GM18870 (cell line): ENCODE results near the gene HBD.
"Not testable (repeated sequence)": the region's sequence is repeated elsewhere in the genome, so short reads cannot be mapped to it uniquely, and the experiment has no call there.

Source experiments
- ATAC-seq: cut with Tn5 transposase; IDR thresholded peaks from one replicate; pipeline ENCODE4 v1.9.1; 2021; ENCODE audit warnings: moderate library complexity; ENCODE audit not compliant: unreplicated experiment

HBD gene

GRCh38 chr11:5234381-5234834, at the start of gene HBD:
TSS of gene HBD (minus strand) at chr11:5234483. CDS start at chr11:5234433, 50 bp downstream.
- peak; percentile 87 for ATAC-seq

GRCh38 chr11:5283882-5284281, 49.6 kb upstream of the HBD start:
- ATAC-seq = no peak

DNA sequence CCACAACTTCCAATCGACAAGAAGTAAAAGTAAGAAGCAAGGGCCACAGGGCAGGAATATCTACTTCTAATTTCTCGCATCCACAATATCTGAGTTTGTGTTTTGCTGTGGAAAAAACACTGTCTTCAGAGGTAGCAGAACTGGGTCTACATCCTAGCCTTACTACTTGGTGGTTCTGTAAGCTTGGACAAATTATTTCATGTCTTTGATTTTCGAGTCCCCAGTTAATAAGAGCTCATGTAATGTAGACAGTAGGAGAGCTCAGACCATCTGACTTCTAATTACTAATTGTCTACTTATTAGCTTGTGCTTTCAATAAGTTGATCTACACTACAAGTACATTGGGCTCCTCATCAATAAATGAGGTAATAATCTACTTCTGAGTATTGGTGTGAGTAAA, 48.8 kb upstream of the HBD start:
- no peak for ATAC-seq

DNA sequence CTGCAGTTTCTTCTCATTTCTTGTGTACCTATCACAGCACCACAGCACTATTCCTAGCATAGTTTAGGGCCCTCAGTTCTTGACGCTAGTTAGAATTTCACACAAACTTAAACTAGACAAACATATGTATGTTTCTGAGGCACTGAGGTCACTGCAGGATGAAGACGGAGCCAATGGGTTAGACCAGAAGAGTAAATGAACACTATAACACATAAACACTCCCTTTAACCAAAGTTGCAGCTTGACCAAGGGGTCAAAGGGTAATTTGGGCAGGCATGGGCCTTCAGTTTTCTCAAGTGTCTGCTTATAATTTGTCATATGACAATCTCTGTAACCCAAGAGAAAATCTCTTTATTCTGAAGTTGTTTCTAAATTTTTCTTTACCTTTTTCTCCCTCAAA, 48.3 kb upstream of the HBD start:
- ATAC-seq = no peak

GRCh38 chr11:5281596-5281995, 47.3 kb upstream of the HBD start:
- no peak for ATAC-seq

DNA sequence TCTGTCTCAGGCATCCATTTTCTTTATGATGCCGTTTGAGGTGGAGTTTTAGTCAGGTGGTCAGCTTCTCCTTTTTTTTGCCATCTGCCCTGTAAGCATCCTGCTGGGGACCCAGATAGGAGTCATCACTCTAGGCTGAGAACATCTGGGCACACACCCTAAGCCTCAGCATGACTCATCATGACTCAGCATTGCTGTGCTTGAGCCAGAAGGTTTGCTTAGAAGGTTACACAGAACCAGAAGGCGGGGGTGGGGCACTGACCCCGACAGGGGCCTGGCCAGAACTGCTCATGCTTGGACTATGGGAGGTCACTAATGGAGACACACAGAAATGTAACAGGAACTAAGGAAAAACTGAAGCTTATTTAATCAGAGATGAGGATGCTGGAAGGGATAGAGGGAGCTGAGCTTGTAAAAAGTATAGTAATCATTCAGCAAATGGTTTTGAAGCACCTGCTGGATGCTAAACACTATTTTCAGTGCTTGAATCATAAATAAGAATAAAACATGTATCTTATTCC, 46.4 kb upstream of the HBD start:
- ATAC-seq = peak; percentile 91

DNA sequence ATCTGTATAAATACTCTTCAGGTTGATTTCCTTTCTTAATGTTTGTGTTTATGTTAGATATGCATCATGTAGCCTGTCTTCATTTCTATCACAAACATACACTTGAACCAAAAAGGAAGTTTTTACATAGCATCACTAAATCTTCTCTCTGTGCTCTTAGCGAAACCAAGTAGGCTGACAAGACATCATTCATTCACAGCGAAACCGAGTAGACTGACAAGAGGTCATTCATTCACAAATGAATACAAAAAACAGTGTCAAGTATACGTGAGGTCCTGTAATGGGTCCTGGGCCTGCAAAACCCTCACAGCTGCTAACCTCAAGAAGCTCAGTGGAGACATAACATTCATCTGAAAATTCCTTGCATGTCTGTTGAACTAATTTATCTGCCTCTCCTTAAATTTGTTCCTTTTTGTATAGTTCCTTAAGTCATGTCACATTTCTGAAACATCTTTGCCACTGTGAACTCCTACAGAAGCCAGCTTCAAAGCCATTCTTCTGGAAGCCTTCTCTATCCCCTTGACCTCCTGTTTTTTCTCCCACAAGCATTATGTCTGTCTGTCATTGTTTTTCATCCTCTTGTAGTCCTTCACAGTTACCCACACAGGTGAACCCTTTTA, 45.3 kb upstream of the HBD start:
- no peak for ATAC-seq

DNA sequence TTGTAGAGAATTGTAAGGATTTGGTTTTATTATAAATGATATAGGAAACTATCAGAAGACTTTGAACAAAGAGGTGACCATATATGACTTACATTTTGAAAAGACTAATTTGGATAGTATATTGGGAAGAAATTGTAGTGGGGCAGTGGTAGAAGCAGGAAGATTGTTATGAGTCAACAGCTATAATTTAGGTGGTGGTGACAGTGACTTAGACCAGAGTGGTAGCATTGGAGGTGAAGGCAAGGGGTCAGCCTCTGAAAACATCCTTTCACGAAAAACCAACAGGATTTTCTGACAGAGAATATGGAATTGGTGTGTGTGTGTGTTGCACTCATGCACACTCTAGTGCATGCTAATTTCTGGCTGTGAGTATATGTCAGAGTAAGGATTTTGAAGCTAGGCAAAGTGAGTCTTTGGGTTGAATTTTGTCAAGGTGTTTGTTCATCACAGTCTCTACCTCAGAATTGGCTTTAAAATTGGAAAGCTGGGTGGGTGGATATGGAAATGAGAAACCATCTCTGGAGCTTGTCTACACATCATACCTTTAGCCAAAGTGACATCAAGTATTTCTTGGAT, 43.6 kb upstream of the HBD start:
- peak; percentile 68 for ATAC-seq

GRCh38 chr11:5276697-5277096, 42.4 kb upstream of the HBD start:
- ATAC-seq = no peak

- no peak for ATAC-seq
Measured at GRCh38 chr11:5275369-5276110, 41.3 kb upstream of the HBD start.

DNA sequence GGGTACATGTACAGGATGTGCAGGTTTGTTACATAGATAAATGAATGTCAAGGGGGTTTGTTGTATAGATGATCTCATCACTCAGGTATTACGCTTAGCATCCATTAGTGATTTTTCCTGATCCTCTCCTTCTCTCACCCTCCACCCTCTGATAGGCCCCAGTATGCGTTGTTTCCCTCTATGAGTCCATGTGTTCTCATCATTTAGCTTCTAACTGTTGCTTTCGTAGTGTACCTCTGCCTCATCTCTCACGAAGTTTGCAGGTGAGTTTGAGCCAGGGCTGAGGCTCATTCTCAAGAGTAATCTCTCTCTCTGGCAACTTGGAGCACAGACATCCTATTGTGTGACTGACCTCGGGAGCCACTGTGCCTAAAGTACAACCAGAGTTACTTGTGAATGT, 40.1 kb upstream of the HBD start:
- no peak for ATAC-seq

DNA sequence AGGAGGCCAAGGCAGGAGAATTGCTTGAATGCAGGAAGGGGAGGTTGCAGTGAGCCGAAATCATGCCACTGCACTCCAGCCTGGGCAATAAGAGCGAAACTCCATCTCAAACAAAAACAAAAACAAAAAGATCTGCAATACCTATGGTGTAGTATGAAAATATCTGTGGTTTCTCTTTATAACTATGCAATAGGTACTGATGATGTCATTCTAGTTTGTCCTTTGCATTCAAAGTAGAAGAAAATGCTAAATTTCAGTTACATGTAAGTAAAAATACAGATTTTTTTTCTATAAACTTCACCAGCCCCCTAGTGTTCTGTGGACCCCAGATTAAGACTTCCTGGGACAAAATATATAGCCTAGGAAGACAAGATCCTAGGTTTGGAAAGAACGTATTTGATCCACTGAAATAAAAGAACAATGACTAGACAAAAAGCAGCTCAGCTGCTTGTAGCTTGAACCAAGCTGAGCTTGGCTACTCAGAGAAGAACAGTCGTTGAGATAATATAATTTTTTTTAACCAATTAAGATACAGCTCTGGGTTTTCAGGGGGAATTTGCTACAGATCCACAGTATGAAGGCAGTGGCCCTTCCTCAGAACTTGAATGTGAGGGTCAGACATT, 38.2 kb upstream of the HBD start:
- ATAC-seq = no peak

- ATAC-seq = no peak
Measured at GRCh38 chr11:5269715-5270147, 35.4 kb upstream of the HBD start, which contains the start of gene HBE1. TSS of gene HBE1 (minus strand) at chr11:5269945. CDS start at chr11:5269890, 55 bp downstream.

DNA sequence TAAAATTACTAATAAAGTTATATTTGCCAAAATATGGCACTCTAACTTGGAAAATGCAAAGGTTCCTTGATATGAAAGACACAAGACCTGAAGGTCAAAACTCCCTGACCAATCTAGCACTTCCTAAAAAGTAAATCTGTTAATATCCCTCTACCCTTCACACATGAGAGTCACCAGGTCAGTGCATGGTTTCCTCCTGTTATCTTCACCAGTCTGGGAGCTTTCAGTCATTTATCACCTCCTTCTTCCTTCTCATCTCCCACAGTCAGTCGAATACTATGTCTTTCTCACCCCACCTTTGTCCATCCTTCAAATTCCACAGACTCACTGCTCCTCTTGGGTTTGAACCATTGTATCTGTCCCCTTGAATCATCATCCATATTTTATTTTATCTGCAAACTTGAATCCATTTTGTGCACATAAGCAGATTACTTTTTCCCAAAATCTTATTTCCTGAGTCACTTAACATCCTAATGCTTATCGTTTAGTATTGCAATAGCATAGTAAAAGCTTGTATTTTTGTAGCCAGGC, 32.8 kb upstream of the HBD start:
- ATAC-seq = no peak

DNA sequence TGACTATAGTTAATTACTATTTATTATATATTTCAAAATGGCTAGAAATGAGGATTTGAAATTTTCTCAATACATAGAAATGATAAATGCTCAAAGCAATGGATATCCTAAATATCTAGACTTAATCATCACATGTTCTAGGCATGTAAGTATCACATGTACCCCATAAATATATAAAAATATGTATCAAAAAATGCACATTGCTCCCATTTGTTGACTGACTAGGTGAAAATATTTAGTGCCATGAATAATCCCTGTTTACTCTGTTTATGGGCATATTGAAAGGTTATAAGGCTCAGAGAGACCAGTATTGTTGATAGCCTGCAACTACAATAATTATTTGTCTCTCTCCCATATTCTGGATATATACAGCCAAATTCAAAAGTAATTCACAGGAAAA, 32.3 kb upstream of the HBD start:
- no peak for ATAC-seq

GRCh38 chr11:5265832-5266231, 31.5 kb upstream of the HBD start:
- no peak for ATAC-seq

DNA sequence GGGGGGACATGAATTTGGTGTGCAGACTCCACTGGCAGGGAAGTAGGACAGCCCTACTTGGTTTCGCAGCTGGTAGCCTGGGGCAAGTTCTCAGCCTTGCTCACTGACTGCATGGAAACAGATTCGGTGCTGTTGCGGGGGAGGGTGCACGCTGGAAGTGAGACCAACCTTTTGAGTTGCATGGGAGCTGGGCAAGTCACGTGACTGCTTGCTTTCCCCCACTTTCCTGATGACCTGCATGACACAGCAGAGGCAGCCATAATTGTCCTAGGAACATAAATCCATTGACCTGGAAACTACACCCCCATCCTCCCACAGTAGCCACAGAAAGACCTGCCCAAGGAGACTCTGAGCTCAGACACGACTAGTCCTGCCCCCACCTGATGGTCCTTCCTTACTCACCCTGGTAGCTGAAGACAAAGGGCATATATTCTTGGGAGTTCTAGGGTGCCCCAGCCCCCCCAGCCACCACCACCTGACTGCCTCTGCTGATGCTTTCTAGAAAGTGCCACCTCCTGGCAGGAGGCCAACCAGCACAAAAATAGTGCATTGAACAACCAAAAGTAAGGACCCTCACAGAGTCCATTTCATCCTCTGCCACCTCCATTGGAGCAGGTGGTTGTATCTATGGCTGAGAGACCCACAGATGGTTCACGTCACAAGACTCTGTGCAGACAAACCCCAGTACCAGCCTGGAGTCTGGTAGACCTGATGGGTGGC, 24.4 kb upstream of the HBD start:
- no peak for ATAC-seq

DNA sequence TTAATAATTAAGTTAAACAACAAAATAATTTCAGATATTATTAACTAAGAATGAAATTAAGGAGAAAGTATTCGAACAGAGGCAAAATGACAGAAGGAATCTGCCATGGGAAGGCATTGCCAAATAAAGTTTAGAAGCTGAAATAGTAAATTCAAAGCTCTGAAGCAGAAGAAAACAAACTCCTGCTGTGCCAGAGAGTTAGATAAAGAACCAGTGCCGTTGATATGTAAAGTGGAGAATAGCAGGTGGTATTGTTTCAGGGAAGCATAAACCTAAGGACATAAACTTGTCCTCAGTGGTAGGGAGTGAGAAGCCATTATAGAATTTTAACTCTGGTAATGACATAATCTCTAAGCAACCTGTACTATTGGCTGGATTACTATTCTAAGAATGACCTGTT, 23.0 kb upstream of the HBD start:
- ATAC-seq = no peak

GRCh38 chr11:5254646-5255413, 20.5 kb upstream of the HBD start, which contains the start of gene HBG2:
TSS of gene HBG2 (minus strand) at chr11:5254781. CDS start at chr11:5254728, 53 bp downstream.
- not testable (repeated sequence) for ATAC-seq

- not testable (repeated sequence) for ATAC-seq
Measured at GRCh38 chr11:5254023-5254422, 19.7 kb upstream of the HBD start.
